Upper lobe of left lung (tissue), 6 donors: ENCODE data around the gene ATF7. TPM values are rescaled to one million over a fixed set of nuclear protein-coding genes. Genes with fewer than 3 reads are reported as not detected.

Experiments used
- ATAC-seq, 2 donors: fragments of 200-7000 bp; cut with Tn5 transposase; one replicate each; pipeline ENCODE4 v1.9.1; 2022; ENCODE audit warnings: mild to moderate bottlenecking in 2 of 2, moderate library complexity in 2 of 2; ENCODE audit not compliant: low FRiP score in 2 of 2
- DNase-seq, 2 donors: peaks; one replicate each; pipeline ENCODE4 v3.0.0-alpha.2; 2019 to 2020
- H3K27ac ChIP-seq, 4 donors: fragments of 200-600 bp; sonication (generic); one replicate each; pipeline ENCODE4 v1.5.1; 2016 to 2019
- H3K27me3 ChIP-seq, 4 donors: fragments of 200-600 bp; sonication (generic); one replicate each; pipeline ENCODE4 v1.5.1; 2017 to 2019
- H3K36me3 ChIP-seq, 4 donors: fragments of 200-600 bp; sonication (generic); one replicate each; pipeline ENCODE4 v1.5.1; 2016 to 2019
- H3K4me1 ChIP-seq, 4 donors: fragments of 200-600 bp; sonication (generic); one replicate each; pipeline ENCODE4 v1.5.1; 2018 to 2019
- H3K4me3 ChIP-seq, 4 donors: fragments of 200-600 bp; sonication (generic); one replicate each; pipeline ENCODE4 v1.5.1; 2017 to 2019; ENCODE audit warnings: mild to moderate bottlenecking in 2 of 4, moderate library complexity in 1 of 4
- H3K9me3 ChIP-seq, 4 donors: fragments of 200-600 bp; sonication (generic); one replicate each; pipeline ENCODE4 v1.5.1; 2018 to 2019
- CTCF ChIP-seq, 6 experiments: fragments of 450-650 bp in 4 of 6; fragments of 200-600 bp in 2 of 6; sonication (generic) in 2 of 6; IDR thresholded peaks; one replicate each; pipeline ENCODE4 v1.5.1; 2016 to 2019; ENCODE audit warnings: antibody characterized with exemption in 6 of 6
- EP300 ChIP-seq, 4 donors: sonication (generic); formaldehyde crosslinking; IDR thresholded peaks; one replicate each; pipeline ENCODE4 v1.5.1; 2017; ENCODE audit warnings: antibody characterized with exemption in 4 of 4, control low read depth in 2 of 4
- POLR2A ChIP-seq, 4 donors: fragments of 450-650 bp; IDR thresholded peaks; one replicate each; pipeline ENCODE4 v1.5.1; 2016 to 2017; ENCODE audit warnings: antibody characterized with exemption in 4 of 4, mild to moderate bottlenecking in 2 of 4
- POLR2AphosphoS5 ChIP-seq, 2 donors: sonication (generic); formaldehyde crosslinking; IDR thresholded peaks; one replicate each; pipeline ENCODE4 v1.5.1; 2017; ENCODE audit warnings: antibody characterized with exemption in 2 of 2
- WGBS, 2 donors: methylation state at CpG; one replicate each; pipeline ENCODE4 v1.1.5; 2017 to 2018; 5-methylcytosine and 5-hydroxymethylcytosine counted together
- total RNA-seq, 6 donors: library from RNA; depleted of rRNA in 4 of 6; stranded (reverse); fragments of >200 nt in 4 of 6; gene quantifications; one replicate each; pipeline versions ENCODE4 v1.1.0 to v1.2.1, GENCODE V29; 2016 to 2021
- donor health status: DM: no; HTN: no; CAD: no; lungs with moderate emphysema.
- donor health status: DM: no; HTN: yes; CAD: no; lungs with severe emphysema.

The ATF7 gene
- total RNA-seq, 6 donors from 2014 or later = 23.4 to 48.9 (median 41.2) TPM

- no peak for TF ChIP-seq POLR2AphosphoS5 (IDR thresholded peaks at IDR 0.05)
- TF ChIP-seq EP300 (IDR thresholded peaks at IDR 0.05) = no peak
- no peak for TF ChIP-seq POLR2A (IDR thresholded peaks at IDR 0.05)
- TF ChIP-seq CTCF (IDR thresholded peaks at IDR 0.05) = no peak
- WGBS, 2 donors = 74 to 83% methylated on average over 13 to 17 of the region's 17 CpGs
- Histone ChIP-seq H3K9me3 (no peaks in the 10 kb centered on the region), H3K27ac (peak overlapping the region in 2 of 4 donors; percentile 12 to 39), H3K4me3 (no peak overlapping the region), H3K4me1 (peaks cover 0 to 32% (median 16%) of the 10 kb centered on the region in 4 donors), H3K36me3 (peaks cover 0 to 60% (median 39%) of the 10 kb centered on the region in 4 donors), H3K27me3 (no peaks in the 10 kb centered on the region)
- ATAC-seq (no peak), DNase-seq (peak in 1 of 2 donors; percentile 52)
Observed at GRCh38 chr12:53486736-53487487, 139.3 kb downstream of the ATF7 start.

GRCh38 chr12:53485955-53486735 lies 140.0 kb downstream of the ATF7 start:
- Histone ChIP-seq H3K4me3 (no peak overlapping the region), H3K27ac (no peak overlapping the region), H3K9me3 (no peaks in the 10 kb centered on the region), H3K27me3 (no peaks in the 10 kb centered on the region), H3K36me3 (peaks cover 0 to 68% (median 46%) of the 10 kb centered on the region in 4 donors), H3K4me1 (peaks cover 0 to 29% (median 15%) of the 10 kb centered on the region in 4 donors)
- TF ChIP-seq CTCF (IDR thresholded peaks at IDR 0.05) (no peak), POLR2AphosphoS5 (IDR thresholded peaks at IDR 0.05) (no peak), POLR2A (IDR thresholded peaks at IDR 0.05) (no peak)
- no peak for DNase-seq
- ATAC-seq = no peak
- 91 to 98% methylated on average over 7 to 10 of the region's 10 CpGs for WGBS, 2 donors

GRCh38 chr12:53484686-53485575 lies 141.3 kb downstream of the ATF7 start:
- ATAC-seq (no peak), DNase-seq (no peak)
- 86 to 87% methylated on average over 5 to 10 of the region's 10 CpGs for WGBS, 2 donors
- Histone ChIP-seq H3K4me3 (no peak overlapping the region), H3K36me3 (peaks cover 8 to 80% (median 59%) of the 10 kb centered on the region in 4 donors), H3K4me1 (peaks cover 0 to 34% (median 17%) of the 10 kb centered on the region in 4 donors), H3K27me3 (no peaks in the 10 kb centered on the region), H3K27ac (no peak overlapping the region), H3K9me3 (no peaks in the 10 kb centered on the region)
- TF ChIP-seq POLR2A (IDR thresholded peaks at IDR 0.05) = no peak
- TF ChIP-seq POLR2AphosphoS5 (IDR thresholded peaks at IDR 0.05) = no peak

GRCh38 chr12:53483979-53484377 lies 142.2 kb downstream of the ATF7 start:
- H3K27ac ChIP-seq = no peak overlapping the region
- H3K27me3 ChIP-seq = no peaks in the 10 kb centered on the region
- H3K4me3 ChIP-seq = no peak overlapping the region
- no peak for DNase-seq
- TF ChIP-seq CTCF (IDR thresholded peaks at IDR 0.05) (no peak), POLR2A (IDR thresholded peaks at IDR 0.05) (no peak), EP300 (IDR thresholded peaks at IDR 0.05) (no peak), POLR2AphosphoS5 (IDR thresholded peaks at IDR 0.05) (no peak)
- ATAC-seq = no peak
- 93 to 95% methylated on average over 4 of the region's 4 CpGs for WGBS, 2 donors
- H3K36me3 ChIP-seq = peaks cover 11 to 90% (median 67%) of the 10 kb centered on the region in 4 donors
- H3K9me3 ChIP-seq = no peaks in the 10 kb centered on the region
- H3K4me1 ChIP-seq = peaks cover 0 to 36% (median 18%) of the 10 kb centered on the region in 4 donors
